HFFc6 (cell line): ENCODE measurements around the gene CBX6. TPM values are rescaled to one million over a fixed set of nuclear protein-coding genes. Genes with fewer than 3 reads are reported as not detected.
A peak's percentile ranks its signal among the peaks of the same experiment; 100 is the strongest.

Experiments
- DNase-seq: peaks from one replicate; pipeline ENCODE4 v3.0.0-alpha.2; 2018
- H3K27ac Mint-ChIP-seq: 2 replicates; pipeline ENCODE4 v1.8.0; 2020; ENCODE audit warnings: mild to moderate bottlenecking, mixed read lengths
- H3K27me3 Mint-ChIP-seq: 2 replicates; pipeline ENCODE4 v1.8.0; 2021; ENCODE audit warnings: mild to moderate bottlenecking, moderate library complexity, mixed read lengths; ENCODE audit not compliant: insufficient read depth
- H3K36me3 Mint-ChIP-seq: 2 replicates; pipeline ENCODE4 v1.8.0; 2021; ENCODE audit warnings: low read depth, mixed read lengths
- H3K4me1 Mint-ChIP-seq: 2 replicates; pipeline ENCODE4 v1.8.0; 2020; ENCODE audit warnings: low read depth, mixed read lengths
- H3K4me3 Mint-ChIP-seq: 2 replicates; pipeline ENCODE4 v1.8.0; 2020; ENCODE audit warnings: mild to moderate bottlenecking, moderate library complexity, mixed read lengths
- H3K9me3 Mint-ChIP-seq: 2 replicates; pipeline ENCODE4 v1.8.0; 2020; ENCODE audit warnings: mild to moderate bottlenecking, mixed read lengths
- total RNA-seq, 6 experiments: library from RNA; stranded (reverse); fragmentation: NEBNext Ultra II Directional; extraction: Animal tissue kit (Norgen Biotek cat#: 25700); gene quantifications; 2 replicates in 1 of 6; 3 replicates in 5 of 6; pipeline ENCODE4 v1.2.3, GENCODE V29; 2021
- TF ChIP-seq, protein P1 (sequence below): fragments of 200-600 bp; sonication (generic); IDR thresholded peaks from 2 replicates; pipeline ENCODE4 v1.5.0; 2021; ENCODE audit warnings: antibody characterized with exemption, mild to moderate bottlenecking

Gene CBX6
- total RNA-seq, 6 experiments from 2014 or later, result 72.0 to 91.5 (median 75.3) TPM

DNA sequence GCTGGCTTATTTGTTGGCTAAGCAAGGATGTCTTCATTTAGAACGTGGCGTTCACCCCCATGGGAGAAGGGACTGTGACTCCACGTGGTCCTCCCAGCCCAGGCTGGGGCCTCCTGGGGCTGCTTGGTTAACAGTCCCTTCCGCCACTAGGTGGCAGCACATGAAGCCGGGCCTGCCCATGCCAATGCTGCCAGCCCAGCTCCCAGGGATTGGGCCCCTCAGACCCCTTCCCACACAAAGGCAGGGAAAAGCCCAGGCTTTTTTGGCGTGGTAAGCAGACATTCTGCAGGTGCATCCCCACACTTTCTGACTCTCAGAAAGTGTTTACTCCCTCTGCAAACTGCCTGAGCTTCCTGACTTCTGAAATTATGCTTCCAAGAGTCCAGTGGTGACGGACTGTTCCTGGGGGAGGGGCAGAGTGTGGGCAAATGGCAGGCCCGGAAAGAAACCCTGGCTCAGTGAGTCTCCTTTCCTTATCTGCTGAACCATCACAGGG, 3.1 kb downstream of the CBX6 start:
- TF ChIP-seq, protein P1, sequence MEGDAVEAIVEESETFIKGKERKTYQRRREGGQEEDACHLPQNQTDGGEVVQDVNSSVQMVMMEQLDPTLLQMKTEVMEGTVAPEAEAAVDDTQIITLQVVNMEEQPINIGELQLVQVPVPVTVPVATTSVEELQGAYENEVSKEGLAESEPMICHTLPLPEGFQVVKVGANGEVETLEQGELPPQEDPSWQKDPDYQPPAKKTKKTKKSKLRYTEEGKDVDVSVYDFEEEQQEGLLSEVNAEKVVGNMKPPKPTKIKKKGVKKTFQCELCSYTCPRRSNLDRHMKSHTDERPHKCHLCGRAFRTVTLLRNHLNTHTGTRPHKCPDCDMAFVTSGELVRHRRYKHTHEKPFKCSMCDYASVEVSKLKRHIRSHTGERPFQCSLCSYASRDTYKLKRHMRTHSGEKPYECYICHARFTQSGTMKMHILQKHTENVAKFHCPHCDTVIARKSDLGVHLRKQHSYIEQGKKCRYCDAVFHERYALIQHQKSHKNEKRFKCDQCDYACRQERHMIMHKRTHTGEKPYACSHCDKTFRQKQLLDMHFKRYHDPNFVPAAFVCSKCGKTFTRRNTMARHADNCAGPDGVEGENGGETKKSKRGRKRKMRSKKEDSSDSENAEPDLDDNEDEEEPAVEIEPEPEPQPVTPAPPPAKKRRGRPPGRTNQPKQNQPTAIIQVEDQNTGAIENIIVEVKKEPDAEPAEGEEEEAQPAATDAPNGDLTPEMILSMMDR, result peak; percentile 97
- no peak overlapping the region for H3K4me3 Mint-ChIP-seq
- peaks cover 7% of the 10 kb centered on the region for H3K27me3 Mint-ChIP-seq
- H3K27ac Mint-ChIP-seq, result 0 out of 2 replicates have a peak overlapping the region, but pooled peaks have one; percentile 8
- H3K4me1 Mint-ChIP-seq, result peaks cover 35% of the 10 kb centered on the region
- H3K36me3 Mint-ChIP-seq, result no peaks in the 10 kb centered on the region; the same call in 1 of the 2 replicates
- peak; percentile 57 for DNase-seq
- no peaks in the 10 kb centered on the region for H3K9me3 Mint-ChIP-seq

DNA sequence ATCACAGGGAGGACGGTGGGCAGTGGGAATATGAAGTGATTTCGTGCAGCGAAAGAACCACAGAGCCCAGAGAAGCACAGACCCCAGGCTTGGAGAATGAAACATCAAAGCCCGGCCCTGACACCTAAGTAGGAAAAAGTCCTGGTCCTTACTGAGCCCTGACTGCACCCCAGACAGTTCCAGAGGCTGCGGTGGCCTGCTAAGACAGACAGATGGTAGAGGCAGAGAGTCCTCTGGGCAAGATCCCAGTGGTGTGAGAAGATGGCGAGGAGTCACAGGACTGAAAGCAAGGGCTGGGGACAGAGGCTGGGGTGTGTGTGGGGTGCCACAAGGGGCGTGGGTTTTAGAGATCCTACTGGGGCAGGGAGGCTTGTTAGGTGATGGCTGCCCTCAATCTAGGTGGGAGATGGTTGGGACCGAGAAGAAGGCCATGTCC, 3.7 kb downstream of the CBX6 start:
- Mint-ChIP-seq H3K9me3 (no peaks in the 10 kb centered on the region), H3K27me3 (peaks cover under 1% of the 10 kb centered on the region; the same call in 1 of the 2 replicates), H3K27ac (peak overlapping the region; percentile 8; the same call in 1 of the 2 replicates), H3K4me1 (peaks cover 29% of the 10 kb centered on the region), H3K36me3 (no peaks in the 10 kb centered on the region; the same call in 1 of the 2 replicates), H3K4me3 (no peak overlapping the region)
- TF ChIP-seq, protein P1, result no peak
- no peak for DNase-seq

DNA sequence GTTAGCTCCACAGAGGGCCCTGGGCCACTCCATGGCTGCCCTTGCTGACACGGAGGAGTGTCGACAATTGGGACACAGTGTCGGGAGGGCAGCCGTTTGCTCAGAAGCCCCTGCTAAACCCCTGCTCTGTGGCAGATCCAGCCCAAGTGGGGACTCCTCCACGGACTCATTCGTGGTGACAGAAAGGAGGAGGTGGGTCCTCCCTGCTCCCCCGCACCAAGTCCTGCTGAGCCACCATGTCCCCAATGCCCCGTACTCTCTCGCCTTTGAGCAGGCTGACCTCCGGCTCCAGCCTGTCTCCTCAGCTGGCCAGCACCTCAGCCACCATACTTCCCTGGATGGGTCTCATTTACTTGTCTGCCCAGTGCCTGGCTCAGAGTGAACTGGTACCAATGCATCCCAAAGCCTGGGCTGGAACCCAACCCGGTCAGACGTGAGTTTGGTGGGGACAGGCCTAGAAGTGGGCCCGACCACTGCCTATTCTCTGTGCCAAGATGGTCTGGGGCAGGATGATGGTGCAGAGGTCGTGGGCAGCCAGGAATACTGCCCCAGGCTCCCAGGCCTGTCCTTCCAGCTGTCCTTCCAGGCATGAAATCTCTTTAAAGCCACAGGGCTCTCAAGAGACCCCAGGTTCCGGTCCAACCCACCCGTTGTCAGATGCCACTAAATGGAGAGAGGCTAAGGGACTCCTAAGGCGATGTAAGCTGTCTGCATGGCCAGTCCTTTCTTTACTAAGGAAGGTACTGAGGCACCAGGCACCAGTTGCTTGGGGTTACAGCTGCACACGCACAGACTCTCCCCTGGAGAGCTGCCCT, 4.3 kb downstream of the CBX6 start:
- Mint-ChIP-seq H3K36me3 (no peaks in the 10 kb centered on the region; the same call in 1 of the 2 replicates), H3K4me3 (no peak overlapping the region), H3K9me3 (no peaks in the 10 kb centered on the region), H3K27me3 (no peaks in the 10 kb centered on the region; the same call in 1 of the 2 replicates), H3K4me1 (peaks cover 25% of the 10 kb centered on the region), H3K27ac (no peak overlapping the region; the same call in 1 of the 2 replicates)
- DNase-seq, result no peak
- TF ChIP-seq, protein P1, result no peak

DNA sequence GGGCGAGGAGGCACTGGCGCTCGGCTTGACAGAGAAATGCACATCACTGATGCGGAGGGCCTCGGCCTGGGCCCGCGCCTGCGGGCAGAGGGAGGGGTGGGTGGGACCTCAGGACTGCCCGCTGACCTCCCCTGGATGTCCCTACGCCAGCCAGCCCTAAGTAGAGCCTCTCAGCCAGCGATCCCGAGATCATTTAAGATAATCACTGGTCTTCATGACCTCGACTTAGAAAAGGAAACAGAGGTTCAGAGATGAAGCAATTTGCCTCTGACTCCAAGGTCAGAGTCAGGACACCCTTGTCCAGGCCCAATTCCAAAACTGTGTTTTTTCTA, 4.9 kb downstream of the CBX6 start:
- H3K4me1 Mint-ChIP-seq, result peaks cover 25% of the 10 kb centered on the region
- no peak for DNase-seq
- no peak overlapping the region for H3K4me3 Mint-ChIP-seq
- TF ChIP-seq, protein P1, result no peak
- no peaks in the 10 kb centered on the region; the same call in 1 of the 2 replicates for H3K36me3 Mint-ChIP-seq
- H3K9me3 Mint-ChIP-seq, result no peaks in the 10 kb centered on the region
- H3K27ac Mint-ChIP-seq, result no peak overlapping the region
- no peaks in the 10 kb centered on the region; the same call in 1 of the 2 replicates for H3K27me3 Mint-ChIP-seq

DNA sequence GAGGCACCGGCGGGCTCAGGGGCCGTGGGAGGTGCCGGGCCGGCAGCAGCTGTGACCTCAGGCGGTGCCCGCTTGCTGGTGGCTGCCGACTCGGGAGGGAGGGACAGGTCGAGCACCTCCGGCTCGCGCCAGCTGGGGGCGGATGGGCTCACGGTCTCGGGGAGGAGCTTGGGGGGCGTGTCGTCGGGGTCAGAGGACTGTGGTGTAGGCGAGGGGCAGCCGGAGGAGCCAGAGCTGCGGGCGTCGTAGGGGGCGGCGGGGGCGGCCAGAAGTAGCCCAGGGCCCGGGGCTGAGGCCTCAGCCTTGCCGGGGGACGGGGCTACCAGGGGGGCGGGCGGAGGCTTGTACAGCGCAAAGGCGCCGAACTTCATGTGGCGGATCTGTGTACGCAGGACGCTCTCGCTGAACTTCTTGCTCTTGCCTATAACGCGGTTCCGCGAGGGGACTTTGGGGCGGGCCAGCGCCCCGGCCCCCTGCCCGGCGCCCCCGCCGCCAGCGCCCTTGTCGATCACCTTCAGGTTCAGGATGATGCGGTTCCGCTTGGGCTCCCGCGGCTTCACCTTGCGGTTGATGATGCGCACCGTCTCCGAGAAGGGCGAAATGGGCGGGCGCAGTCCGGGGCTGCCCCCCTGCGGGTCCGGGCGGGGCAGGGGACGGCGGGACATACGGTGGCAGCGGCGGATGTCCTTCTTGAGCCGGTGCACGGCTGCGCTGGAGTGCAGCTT, 5.5 kb downstream of the CBX6 start:
- Mint-ChIP-seq H3K4me1 (peaks cover 25% of the 10 kb centered on the region), H3K27ac (no peak overlapping the region), H3K27me3 (no peaks in the 10 kb centered on the region; the same call in 1 of the 2 replicates), H3K9me3 (no peaks in the 10 kb centered on the region), H3K4me3 (no peak overlapping the region), H3K36me3 (no peaks in the 10 kb centered on the region; the same call in 1 of the 2 replicates)
- DNase-seq, result no peak
- TF ChIP-seq, protein P1, result no peak
